ENCODE measurements around the gene ZNF326.
"Not testable (repeated sequence)": the region's sequence is repeated elsewhere in the genome, so short reads cannot be mapped to it uniquely, and the experiment has no call there.

DNA sequence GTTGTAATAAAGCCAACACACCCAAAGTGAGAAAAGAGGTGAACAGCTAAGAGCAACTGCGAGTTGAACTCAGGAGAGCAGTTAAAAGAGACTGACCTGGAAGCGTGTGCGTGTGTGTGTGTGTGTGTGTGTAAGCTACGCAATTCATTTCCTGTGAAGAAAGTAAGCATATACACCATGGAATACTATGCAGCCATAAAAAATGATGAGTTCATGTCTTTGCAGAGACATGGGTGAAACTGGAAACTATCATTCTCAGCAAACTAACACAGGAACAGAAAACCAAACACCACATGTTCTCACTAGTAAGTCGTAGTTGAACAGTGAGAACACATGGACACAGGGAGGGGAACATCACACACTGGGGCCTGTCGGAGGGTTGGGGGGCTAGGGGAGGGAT, 69.2 kb downstream of the ZNF326 start:
- TF ChIP-seq EP300 (IDR thresholded peaks at IDR 0.05; ENCODE audit: borderline replicate concordance in 1 of 2, low read depth in 2 of 2, low read length in 2 of 2); POLR2AphosphoS5 (IDR thresholded peaks at IDR 0.05; ENCODE audit: low read depth, low read length); SIN3A (conservative IDR thresholded peaks at IDR 0.05 in 1 of 2, IDR thresholded peaks at IDR 0.05 in 1 of 2; ENCODE audit: low read depth in 1 of 2, low read length in 2 of 2); EZH2 (IDR thresholded peaks at IDR 0.05; ENCODE audit: low read depth, low read length, severe bottlenecking): not testable (repeated sequence)

All from H1 (cell line).